DMS79 (cell line): ENCODE measurements around the gene CLIP4.
A peak's percentile ranks its signal among the peaks of the same experiment; 100 is the strongest.
"Not testable (repeated sequence)": the region's sequence is repeated elsewhere in the genome, so short reads cannot be mapped to it uniquely, and the experiment has no call there.

Experiments used
- DNase-seq: peaks from one replicate; lab custom pipeline; 2025; lab: John Stamatoyannopoulos, UW

CLIP4 gene

GRCh38 chr2:29104688-29105087 lies 10.5 kb upstream of the CLIP4 start:
- DNase-seq = no peak

DNA sequence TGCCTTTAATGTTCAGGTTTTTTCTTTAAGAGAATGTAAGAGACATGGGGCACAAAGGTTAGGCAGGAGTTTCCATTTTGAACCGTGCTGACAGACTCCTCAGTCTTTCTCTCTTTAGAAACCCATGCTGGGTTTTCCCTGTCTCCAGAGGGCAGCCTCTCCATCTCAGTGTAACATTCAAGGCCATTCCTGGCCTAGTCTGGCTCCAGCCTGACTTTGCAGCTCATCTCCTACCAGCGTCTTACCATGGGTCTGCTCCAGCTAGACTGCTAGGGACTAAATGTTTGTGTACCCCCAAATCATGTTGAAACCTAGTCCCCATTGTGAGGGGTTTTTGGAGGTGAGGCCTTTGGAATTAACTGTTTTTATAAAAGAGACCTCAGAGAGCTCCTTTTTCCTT lies 9.8 kb upstream of the CLIP4 start:
- no peak for DNase-seq

- no peak for DNase-seq
These were observed 9.0 kb upstream of the CLIP4 start for GRCh38 chr2:29106256-29106655.

- DNase-seq = no peak
These were observed 8.2 kb upstream of the CLIP4 start for GRCh38 chr2:29106980-29107388.

- not testable (repeated sequence) for DNase-seq
These were observed 7.7 kb upstream of the CLIP4 start for GRCh38 chr2:29107547-29107946.

- DNase-seq = no peak
These were observed 7.0 kb upstream of the CLIP4 start for GRCh38 chr2:29108225-29108624.

DNA sequence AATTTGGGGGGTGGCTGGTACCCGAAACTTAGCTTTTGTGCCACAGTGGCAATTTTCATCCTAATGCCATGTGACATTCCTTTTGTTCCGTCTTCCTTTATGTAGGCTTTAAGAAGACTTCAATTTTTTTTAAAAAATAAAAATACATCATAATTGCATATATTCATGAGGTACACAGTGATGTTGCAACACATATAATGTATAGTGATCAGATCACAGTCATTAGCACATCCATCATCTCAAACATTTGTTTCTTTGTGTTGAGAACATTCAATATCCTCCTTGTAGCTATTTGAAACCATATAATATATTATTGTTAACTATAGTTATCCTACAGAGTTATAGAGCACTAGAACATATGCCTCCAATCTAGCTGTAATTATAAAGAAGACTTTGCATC lies 6.0 kb upstream of the CLIP4 start:
- DNase-seq = no peak

GRCh38 chr2:29110916-29111535 lies 4.2 kb upstream of the CLIP4 start:
- no peak for DNase-seq

- no peak for DNase-seq
These were observed 2.8 kb upstream of the CLIP4 start for GRCh38 chr2:29112379-29112778.

GRCh38 chr2:29113027-29113686 lies 2.1 kb upstream of the CLIP4 start:
- DNase-seq = no peak

DNA sequence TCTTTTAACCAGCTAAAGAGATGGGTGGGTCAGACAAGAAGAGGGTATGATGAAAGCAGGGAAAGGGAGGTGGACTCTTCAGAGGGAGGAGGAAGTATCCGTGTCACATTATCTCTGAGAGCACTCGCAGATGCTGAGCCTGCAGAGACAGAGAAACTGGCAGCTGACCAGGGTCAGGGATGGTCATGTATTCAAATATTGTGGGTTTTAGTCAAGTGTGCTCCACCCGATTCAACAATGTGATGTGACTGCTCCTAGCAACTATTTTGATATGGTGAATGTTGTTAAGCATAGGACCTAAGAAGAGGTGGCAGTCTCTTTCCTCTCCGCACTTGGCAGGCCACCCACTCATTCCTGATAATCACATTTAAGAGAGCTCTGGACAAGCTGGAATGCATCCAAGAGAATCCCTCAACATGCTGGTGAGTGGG lies 1.3 kb upstream of the CLIP4 start:
- DNase-seq = peak; percentile 87

DNA sequence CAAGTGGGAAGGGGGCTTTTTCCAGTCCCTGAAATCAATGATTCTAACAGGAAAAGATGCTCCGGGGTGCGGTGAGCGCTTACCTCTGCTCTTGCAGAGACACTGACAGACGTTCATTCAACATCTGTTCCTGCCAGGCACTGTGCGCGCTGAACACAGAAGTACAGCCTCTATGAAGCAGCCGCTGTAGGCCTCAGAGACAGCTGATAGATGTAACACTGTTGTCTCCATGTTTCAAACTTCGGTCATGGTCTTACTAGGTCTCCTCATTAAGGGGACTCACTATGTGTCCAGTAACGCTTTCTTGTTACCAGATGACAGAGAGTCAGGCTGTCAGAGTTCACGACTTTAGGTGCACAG lies 649 bp upstream of the CLIP4 start:
- DNase-seq = peak; percentile 34

DNA sequence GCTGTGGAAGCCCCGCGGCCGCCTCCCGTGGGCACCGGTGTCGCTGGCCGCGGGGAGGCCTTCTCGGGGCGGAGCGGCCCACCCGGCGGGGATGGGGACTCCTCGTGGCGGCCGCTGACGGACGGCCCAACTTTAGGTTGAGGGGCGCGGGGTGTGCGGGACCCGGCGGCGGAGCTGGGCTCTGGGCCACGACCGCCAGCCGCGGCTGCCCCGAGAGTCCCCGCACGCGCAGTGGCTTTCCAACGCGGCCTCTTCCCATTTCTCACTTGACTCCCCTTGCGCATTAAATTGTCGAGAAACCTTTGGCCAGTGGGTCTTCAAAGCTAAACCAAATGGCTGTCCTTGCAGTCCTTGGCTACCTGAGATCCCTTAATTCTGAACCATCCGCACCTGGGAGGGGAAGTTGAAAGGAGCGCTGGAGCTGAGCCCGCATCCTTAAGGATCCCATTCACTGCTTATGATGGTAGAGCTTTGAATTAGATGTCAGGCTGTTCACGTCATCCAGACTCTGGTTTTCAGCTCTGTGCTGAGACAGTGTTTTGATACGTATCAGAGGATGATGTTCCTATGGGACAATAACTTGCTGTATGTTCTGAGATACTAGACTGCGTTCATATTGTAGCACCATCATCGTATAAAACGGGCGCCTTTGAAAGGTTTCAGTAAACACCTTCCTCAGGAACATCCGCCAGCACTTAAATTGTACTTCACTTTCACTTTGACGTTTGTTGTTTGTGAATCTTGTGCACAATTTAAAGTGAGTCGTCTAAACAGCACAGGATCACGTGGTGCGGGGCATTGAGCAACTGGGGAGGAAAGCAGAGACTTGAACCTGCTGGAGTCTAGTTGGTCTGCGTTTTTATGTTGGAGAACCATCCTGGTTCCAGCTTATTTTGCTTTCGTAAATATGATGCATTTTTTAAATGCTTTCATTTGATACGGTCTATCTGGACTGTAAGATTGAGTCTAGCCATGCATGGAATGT lies 874 bp downstream of the CLIP4 start:
- peak; percentile 67 for DNase-seq

DNA sequence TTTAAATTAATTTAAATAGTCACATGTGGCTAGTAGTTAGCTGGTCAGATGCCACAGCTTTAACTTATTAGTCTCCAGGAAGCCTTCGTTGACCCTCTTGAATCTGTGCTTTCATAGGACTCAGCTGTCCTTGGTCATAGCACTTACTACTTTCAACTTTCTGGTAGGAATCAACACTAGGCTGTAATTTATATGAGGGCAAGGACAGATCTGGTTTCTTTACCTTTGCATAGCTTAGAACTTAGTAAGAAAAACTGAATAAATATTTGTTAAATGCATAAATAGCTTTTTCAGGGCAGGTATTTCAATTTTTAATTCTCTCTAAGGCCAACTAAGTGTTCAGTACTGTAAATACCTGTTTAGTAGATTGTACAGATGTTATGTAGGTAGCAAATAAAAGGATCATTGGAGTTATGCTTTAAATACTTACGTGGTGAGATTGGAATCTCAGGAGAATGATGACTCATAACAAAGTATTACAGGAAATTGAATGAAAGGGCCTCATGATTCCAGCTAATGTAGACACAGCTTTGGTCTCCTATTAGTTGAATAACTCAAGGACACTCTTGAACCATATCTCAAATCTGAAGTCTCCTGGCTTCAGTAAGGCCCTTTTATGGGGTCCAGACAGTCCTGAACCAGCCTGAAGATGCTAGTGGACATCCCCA lies 2.6 kb downstream of the CLIP4 start:
- peak; percentile 38 for DNase-seq

DNA sequence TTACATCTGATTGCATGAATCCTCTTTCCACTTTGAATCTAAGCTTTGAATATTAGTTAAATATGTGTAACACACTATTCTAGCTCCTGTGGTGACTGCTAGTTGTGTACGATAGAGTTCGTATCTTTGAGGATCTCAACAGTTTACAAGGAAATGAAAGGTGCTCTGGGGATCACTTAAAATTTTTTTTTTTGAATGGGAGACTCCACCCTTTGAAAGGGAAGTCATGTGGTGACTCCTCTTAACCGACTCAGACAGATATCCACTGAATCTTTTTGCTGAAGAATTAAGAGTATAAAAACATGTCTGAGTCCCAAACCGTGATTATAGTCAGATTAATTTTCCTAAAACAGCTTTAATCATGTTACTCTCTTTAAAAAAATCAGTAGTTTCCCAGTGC lies 4.0 kb downstream of the CLIP4 start:
- DNase-seq = no peak

- no peak for DNase-seq
These were observed 5.6 kb downstream of the CLIP4 start for GRCh38 chr2:29120846-29121245.

- DNase-seq = no peak
These were observed 8.6 kb downstream of the CLIP4 start for GRCh38 chr2:29123617-29124349.

GRCh38 chr2:29124504-29124903 lies 9.3 kb downstream of the CLIP4 start:
- DNase-seq = no peak

GRCh38 chr2:29129586-29130281 lies 14.5 kb downstream of the CLIP4 start:
- DNase-seq = no peak

DNA sequence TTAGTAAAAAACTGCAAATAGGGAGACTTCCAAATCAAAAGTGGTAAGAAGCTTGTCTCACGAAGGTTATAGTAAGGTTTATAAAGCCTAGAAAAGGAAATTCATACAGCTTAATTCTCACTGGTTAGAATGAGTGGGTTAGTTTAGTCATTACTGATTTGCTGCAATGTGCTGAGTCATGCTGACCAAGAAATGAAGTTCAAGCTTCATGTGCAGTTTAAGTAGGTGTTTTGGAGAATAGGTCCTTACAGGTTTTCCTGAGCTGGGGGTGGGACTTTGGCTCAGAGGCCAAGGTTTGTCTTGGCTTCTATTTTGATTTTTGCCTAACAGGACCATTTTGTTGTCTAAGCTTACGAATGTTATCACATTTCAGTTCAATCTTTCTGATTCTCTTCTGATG lies 15.1 kb downstream of the CLIP4 start:
- DNase-seq = peak; percentile 87

DNA sequence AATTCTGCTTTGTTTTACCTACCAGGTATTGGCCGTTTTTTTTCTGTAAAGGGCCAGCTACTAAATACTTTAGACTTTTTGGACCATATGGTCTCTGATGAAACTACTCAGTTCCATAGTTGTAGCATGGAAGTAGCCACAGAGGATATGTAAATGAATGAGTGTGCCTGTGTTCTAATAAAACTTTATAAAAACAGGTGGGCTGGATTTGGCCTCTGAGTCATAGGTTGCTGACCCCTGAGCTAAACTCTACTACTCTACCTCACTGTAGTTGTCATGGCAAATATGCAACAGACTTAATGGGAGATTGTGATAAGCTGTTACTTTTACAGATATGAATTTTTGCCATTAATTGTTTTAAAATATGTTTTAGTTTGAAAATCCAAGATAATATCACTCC lies 19.7 kb downstream of the CLIP4 start:
- no peak for DNase-seq
